Gastrocnemius medialis (tissue), 4 donors: ENCODE results near the gene KRTAP24-1. TPM values are rescaled to one million over a fixed set of nuclear protein-coding genes. Genes with fewer than 3 reads are reported as not detected.

ENCODE experiments used
- ATAC-seq, 2 donors: fragments of 150-250 bp; one replicate each; pipeline ENCODE4 v1.9.1; 2016
- DNase-seq, 2 donors: peaks; one replicate each; pipeline ENCODE4 v3.0.0-alpha.2; 2019
- H3K27ac ChIP-seq, 4 donors: fragments of 200-600 bp; sonication (generic); 1 replicate in 1 of 4; 2 replicates in 3 of 4; pipeline ENCODE4 v1.5.1; 2016 to 2018; ENCODE audit warnings: mild to moderate bottlenecking in 2 of 4, moderate library complexity in 1 of 4
- H3K27me3 ChIP-seq, 3 donors: fragments of 200-600 bp; sonication (generic) in 2 of 3; 1 replicate in 1 of 3; 2 replicates in 2 of 3; pipeline versions ENCODE4 v1.5.1 to v1.6.0; 2016 to 2019; ENCODE audit warnings: mild to moderate bottlenecking in 1 of 3, moderate library complexity in 1 of 3
- H3K36me3 ChIP-seq, 2 donors: fragments of 200-600 bp; sonication (generic) in 1 of 2; one replicate each; pipeline ENCODE4 v1.5.1; 2017 to 2018
- H3K4me1 ChIP-seq, 2 donors: fragments of 200-600 bp; sonication (generic) in 1 of 2; one replicate each; pipeline ENCODE4 v1.5.1; 2016 to 2017; ENCODE audit warnings: mild to moderate bottlenecking in 2 of 2
- H3K4me3 ChIP-seq, 4 donors: fragments of 200-600 bp; sonication (generic) in 3 of 4; 1 replicate in 1 of 4; 2 replicates in 3 of 4; pipeline ENCODE4 v1.5.1; 2016 to 2019; ENCODE audit warnings: mild to moderate bottlenecking in 2 of 4
- H3K9me3 ChIP-seq, 3 donors: fragments of 200-600 bp; sonication (generic) in 2 of 3; 1 replicate in 1 of 3; 2 replicates in 2 of 3; pipeline ENCODE4 v1.5.1; 2016 to 2019
- CTCF ChIP-seq, 5 experiments: fragments of 450-650 bp in 3 of 5; fragments of 200-600 bp in 2 of 5; sonication (generic) in 2 of 5; IDR thresholded peaks in 4 of 5; conservative IDR thresholded peaks in 1 of 5; 1 replicate in 4 of 5; 2 replicates in 1 of 5; pipeline ENCODE4 v1.5.1; 2016 to 2019; ENCODE audit warnings: antibody characterized with exemption in 5 of 5, mild to moderate bottlenecking in 3 of 5, moderate library complexity in 3 of 5
- POLR2A ChIP-seq, 2 donors: fragments of 450-650 bp; IDR thresholded peaks; one replicate each; pipeline ENCODE4 v1.6.1; 2017; ENCODE audit warnings: antibody characterized with exemption in 2 of 2, mild to moderate bottlenecking in 2 of 2, moderate library complexity in 2 of 2
- in situ Hi-C, 4 donors: fragments of 200-750 bp; cut with MboI; loops; one replicate each; pipeline versions ENCODE4 v1.15.0 to v1.8.0; 2017; ENCODE audit warnings: low sequenced_read_pairs in 4 of 4
- intact Hi-C: fragments of 100-400 bp; cut with DNase I; formaldehyde crosslinking; loops from one replicate; pipeline ENCODE4 v1.15.1; 2023; ENCODE audit warnings: low total_unique reads
- total RNA-seq, 4 donors: library from RNA; depleted of rRNA; stranded (reverse); fragments of >200 nt; gene quantifications; one replicate each; pipeline versions ENCODE4 v1.1.0 to v1.2.3, GENCODE V29; 2016

Gene KRTAP24-1
- total RNA-seq, 4 donors from 2014 or later: not detected

GRCh38 chr21:30271156-30271555 lies 11.6 kb downstream of the KRTAP24-1 start:
- intact Hi-C loops (no loop called here), in situ Hi-C loops (no loop called here)
- H3K27me3 ChIP-seq: no peaks in the 10 kb centered on the region
- no peaks in the 10 kb centered on the region for H3K4me1 ChIP-seq
- H3K9me3 ChIP-seq: no peaks in the 10 kb centered on the region
- DNase-seq (no peak), ATAC-seq (no peak)
- no peaks in the 10 kb centered on the region for H3K36me3 ChIP-seq
- TF ChIP-seq CTCF (IDR thresholded peaks at IDR 0.05 in 4 of 5, conservative IDR thresholded peaks at IDR 0.05 in 1 of 5) (no peak), POLR2A (IDR thresholded peaks at IDR 0.05) (no peak)
- no peak overlapping the region for H3K4me3 ChIP-seq
- no peak overlapping the region for H3K27ac ChIP-seq

- Histone ChIP-seq H3K27me3 (no peaks in the 10 kb centered on the region), H3K4me1 (no peaks in the 10 kb centered on the region), H3K36me3 (no peaks in the 10 kb centered on the region), H3K27ac (no peak overlapping the region), H3K9me3 (no peaks in the 10 kb centered on the region), H3K4me3 (no peak overlapping the region)
- intact Hi-C loops: no loop called here
- ATAC-seq: no peak
- DNase-seq: no peak
- TF ChIP-seq CTCF (IDR thresholded peaks at IDR 0.05 in 4 of 5, conservative IDR thresholded peaks at IDR 0.05 in 1 of 5) (no peak), POLR2A (IDR thresholded peaks at IDR 0.05) (no peak)
- in situ Hi-C loops: no loop called here
Observed at GRCh38 chr21:30269803-30270530, 12.8 kb downstream of the KRTAP24-1 start.

- intact Hi-C loops (no loop called here), in situ Hi-C loops (no loop called here)
- H3K9me3 ChIP-seq: no peaks in the 10 kb centered on the region
- no peak for TF ChIP-seq POLR2A (IDR thresholded peaks at IDR 0.05)
- no peak for TF ChIP-seq CTCF (IDR thresholded peaks at IDR 0.05 in 4 of 5, conservative IDR thresholded peaks at IDR 0.05 in 1 of 5)
- H3K36me3 ChIP-seq: no peaks in the 10 kb centered on the region
- ATAC-seq (no peak), DNase-seq (no peak)
- H3K4me3 ChIP-seq: no peak overlapping the region
- H3K27me3 ChIP-seq: no peaks in the 10 kb centered on the region
- no peak overlapping the region for H3K27ac ChIP-seq
- H3K4me1 ChIP-seq: no peaks in the 10 kb centered on the region
Observed at GRCh38 chr21:30268608-30269197, 14.0 kb downstream of the KRTAP24-1 start.

GRCh38 chr21:30257773-30258172 lies 25.0 kb downstream of the KRTAP24-1 start:
- in situ Hi-C loops (no loop called here), intact Hi-C loops (no loop called here)
- H3K36me3 ChIP-seq: no peaks in the 10 kb centered on the region
- H3K27me3 ChIP-seq: no peaks in the 10 kb centered on the region
- TF ChIP-seq CTCF (IDR thresholded peaks at IDR 0.05 in 4 of 5, conservative IDR thresholded peaks at IDR 0.05 in 1 of 5) (no peak), POLR2A (IDR thresholded peaks at IDR 0.05) (no peak)
- H3K4me3 ChIP-seq: no peak overlapping the region
- H3K27ac ChIP-seq: no peak overlapping the region
- no peaks in the 10 kb centered on the region for H3K4me1 ChIP-seq
- no peaks in the 10 kb centered on the region for H3K9me3 ChIP-seq
- no peak for ATAC-seq
- no peak for DNase-seq
